ENCODE measurements around the gene KRR1.

The KRR1 gene

DNA sequence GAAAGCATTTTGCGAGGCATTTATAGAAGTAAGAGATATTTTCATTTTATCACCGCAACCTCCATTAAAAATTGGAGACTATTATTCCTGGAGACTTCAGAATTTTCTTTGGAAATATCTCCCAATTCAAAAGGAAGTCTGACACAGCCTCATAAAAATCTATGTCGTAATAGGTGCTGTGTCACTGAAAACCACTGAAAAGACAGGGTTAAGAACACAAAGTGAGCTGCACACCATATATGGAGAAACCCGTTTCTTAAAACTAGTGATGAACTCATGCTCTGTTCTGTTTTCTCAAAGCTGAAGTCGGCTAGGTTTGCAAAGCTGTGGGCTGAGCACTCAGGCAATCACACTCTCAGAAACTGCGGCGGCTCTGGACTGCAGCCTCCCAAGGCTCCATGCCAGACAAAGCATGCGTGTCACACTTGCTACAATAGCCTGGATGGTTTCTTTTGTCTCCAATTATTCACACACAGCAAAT, 30.9 kb downstream of the KRR1 start, which contains the start of gene GLIPR1:
Gene GLIPR1 (plus strand): TSS at position 287 of the 481 bp plus-strand sequence. CDS start 126 bp downstream, at position 413.
- DNase-seq (ENCODE audit: low read depth), result peak; percentile 99
- TF ChIP-seq, protein P1, sequence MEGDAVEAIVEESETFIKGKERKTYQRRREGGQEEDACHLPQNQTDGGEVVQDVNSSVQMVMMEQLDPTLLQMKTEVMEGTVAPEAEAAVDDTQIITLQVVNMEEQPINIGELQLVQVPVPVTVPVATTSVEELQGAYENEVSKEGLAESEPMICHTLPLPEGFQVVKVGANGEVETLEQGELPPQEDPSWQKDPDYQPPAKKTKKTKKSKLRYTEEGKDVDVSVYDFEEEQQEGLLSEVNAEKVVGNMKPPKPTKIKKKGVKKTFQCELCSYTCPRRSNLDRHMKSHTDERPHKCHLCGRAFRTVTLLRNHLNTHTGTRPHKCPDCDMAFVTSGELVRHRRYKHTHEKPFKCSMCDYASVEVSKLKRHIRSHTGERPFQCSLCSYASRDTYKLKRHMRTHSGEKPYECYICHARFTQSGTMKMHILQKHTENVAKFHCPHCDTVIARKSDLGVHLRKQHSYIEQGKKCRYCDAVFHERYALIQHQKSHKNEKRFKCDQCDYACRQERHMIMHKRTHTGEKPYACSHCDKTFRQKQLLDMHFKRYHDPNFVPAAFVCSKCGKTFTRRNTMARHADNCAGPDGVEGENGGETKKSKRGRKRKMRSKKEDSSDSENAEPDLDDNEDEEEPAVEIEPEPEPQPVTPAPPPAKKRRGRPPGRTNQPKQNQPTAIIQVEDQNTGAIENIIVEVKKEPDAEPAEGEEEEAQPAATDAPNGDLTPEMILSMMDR (conservative IDR thresholded peaks at IDR 0.05; ENCODE audit: control insufficient read depth, insufficient read depth, low read depth, low read length), result no peak
- peak within 1 kb of the TSS; percentile 83 for H3K4me3 ChIP-seq (ENCODE audit: control insufficient read depth, low read depth, low read length)

DNA sequence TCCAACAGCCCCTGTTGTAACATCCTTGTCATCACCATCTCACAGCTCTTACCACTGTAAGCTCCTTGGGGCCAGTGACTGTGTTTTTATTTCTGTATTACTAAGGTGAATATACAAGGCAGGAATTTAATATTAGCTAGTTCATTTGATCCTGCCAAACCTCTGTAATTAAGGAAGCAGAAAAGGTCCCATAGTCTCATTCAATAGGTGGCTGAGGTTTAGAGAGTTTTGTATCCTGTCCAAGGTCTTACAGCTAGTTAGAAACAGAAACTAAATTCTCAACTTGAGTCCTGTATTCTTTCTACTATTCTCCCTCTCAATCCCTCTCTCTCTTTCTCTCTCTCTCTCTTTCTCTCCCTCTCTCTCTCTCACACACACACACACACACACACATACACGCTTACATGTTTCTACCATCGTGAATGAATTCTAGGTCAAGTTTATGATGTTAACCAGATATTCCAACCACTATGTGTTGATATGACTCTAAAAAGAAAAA, 31.4 kb downstream of the KRR1 start:
- TF ChIP-seq, protein P1 (conservative IDR thresholded peaks at IDR 0.05; ENCODE audit: control insufficient read depth, insufficient read depth, low read depth, low read length), result no peak
- peak; percentile 71 for DNase-seq (ENCODE audit: low read depth)
- peak overlapping the region; percentile 46 for H3K4me3 ChIP-seq (ENCODE audit: control insufficient read depth, low read depth, low read length)

DNA sequence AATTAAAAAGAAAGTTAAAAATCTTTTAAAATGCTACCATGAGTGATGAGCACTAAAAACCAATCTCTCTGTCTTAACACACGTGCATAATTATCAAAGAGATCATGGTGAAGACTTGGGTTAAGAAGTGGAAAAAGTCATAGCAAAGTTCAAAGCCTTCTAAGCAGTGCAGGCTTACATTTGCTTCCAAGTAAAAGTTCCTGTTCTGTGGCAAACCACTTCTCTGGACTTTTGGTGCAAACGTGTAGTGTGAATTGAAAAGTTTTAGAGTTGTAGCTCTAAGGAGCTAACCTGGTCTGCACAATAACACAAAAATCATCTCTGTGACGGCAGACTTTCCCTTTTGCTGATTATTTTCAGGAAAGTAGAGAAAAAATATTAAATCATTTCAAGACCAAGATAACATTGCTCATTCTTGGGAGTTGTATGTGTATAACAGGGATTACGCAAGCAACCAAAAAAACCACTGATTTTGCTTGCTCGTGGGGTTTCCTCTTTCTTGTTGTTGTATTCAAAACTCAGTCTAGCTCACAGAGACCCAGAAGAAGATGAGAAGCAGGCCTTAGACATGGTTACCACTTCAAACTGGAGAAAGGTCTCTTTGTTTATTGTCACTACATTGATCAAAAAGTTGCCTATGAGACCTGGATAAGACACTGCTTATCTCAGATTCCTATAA, 33.2 kb downstream of the KRR1 start:
- no peak overlapping the region for H3K4me3 ChIP-seq (ENCODE audit: control insufficient read depth, low read depth, low read length)
- TF ChIP-seq, protein P1 (conservative IDR thresholded peaks at IDR 0.05; ENCODE audit: control insufficient read depth, insufficient read depth, low read depth, low read length), result no peak
- DNase-seq (ENCODE audit: low read depth), result peak; percentile 73

DNA sequence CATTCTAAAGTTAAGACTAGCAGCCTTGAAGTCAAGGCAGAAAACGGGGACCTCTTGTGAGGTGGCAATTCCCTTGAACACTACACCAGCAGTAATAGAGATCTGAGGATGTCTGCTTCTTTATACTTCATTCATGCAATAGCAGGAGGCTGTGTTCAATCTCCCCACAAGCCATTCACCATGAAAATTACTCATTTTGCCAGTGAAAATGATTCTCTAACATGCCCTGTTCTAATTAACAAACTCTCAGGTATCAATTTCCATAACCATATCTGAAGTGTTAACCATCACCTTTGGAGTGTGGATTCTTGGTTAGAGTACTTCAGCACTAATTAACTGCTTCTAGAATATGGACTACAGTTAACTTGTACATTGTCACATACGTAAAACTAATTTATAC, 34.3 kb downstream of the KRR1 start:
- DNase-seq (ENCODE audit: low read depth), result no peak
- TF ChIP-seq, protein P1 (conservative IDR thresholded peaks at IDR 0.05; ENCODE audit: control insufficient read depth, insufficient read depth, low read depth, low read length), result no peak
- no peak overlapping the region for H3K4me3 ChIP-seq (ENCODE audit: control insufficient read depth, low read depth, low read length)

DNA sequence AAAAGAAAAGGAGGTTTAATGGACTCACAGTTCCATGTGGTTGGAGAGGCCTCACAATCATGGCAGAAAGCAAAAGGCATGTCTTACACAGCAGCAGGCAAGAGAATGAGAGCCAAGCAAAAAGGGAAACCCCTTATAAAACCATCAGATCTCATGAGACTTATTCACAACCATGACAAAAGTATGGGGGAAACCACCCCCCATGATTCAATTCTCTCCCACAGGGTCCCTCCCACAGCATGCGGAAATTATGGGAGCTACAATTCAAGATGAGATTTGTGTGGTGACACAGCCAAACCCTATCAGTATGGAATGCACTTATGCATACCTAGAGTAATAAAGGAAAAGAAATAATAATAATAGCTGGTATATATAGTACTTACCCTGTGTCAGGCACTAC, 35.3 kb downstream of the KRR1 start:
- TF ChIP-seq, protein P1 (conservative IDR thresholded peaks at IDR 0.05; ENCODE audit: control insufficient read depth, insufficient read depth, low read depth, low read length), result no peak
- H3K4me3 ChIP-seq (ENCODE audit: control insufficient read depth, low read depth, low read length), result no peak overlapping the region
- DNase-seq (ENCODE audit: low read depth), result no peak

DNA sequence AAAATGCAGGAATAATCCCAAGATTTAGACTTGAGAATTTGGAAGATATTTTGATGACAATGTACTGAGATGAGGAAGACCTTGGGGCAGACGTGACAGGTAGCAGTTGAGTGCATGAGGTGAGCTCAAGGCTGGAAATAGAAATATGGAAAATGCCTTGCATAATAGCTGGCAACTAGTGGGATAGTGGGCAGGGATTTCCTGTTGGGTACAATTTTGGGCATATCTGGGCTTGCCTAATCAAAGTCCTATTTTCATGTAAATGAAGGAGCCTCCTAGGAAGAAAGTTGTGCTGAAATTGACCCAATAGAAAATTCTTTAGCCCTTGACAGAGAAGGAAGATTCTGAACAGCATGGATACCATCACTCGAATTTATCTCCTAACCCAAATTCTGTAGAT, 37.3 kb downstream of the KRR1 start:
- no peak overlapping the region for H3K4me3 ChIP-seq (ENCODE audit: control insufficient read depth, low read depth, low read length)
- TF ChIP-seq, protein P1 (conservative IDR thresholded peaks at IDR 0.05; ENCODE audit: control insufficient read depth, insufficient read depth, low read depth, low read length), result no peak
- no peak for DNase-seq (ENCODE audit: low read depth)

All from fibroblast of mammary gland (primary cell).